ENCODE data around the gene NDRG3.

DNA sequence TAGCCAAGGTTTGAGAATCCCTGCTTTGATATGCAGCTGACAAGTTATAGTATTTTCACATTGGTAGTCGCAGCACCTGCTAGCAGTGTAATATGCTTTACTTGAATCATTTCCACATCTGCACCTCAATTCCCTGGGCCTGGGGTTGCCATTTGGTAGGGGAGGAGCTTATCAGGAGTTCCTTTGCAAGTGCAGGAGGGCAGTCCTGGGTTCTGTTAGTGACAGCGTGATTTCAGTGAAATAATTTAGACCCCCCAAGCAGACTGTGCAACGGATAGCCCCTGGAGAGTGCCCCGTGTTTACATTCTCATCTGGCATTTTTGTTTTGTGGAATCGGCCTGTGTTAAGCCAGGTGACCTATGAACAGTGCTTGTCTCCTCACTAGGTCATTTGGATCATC, 134.3 kb downstream of the NDRG3 start:
- TF ChIP-seq POLR2AphosphoS5 (IDR thresholded peaks at IDR 0.05) (no peak), POLR2A (IDR thresholded peaks at IDR 0.05) (no peak)
- TF ChIP-seq, protein P1, sequence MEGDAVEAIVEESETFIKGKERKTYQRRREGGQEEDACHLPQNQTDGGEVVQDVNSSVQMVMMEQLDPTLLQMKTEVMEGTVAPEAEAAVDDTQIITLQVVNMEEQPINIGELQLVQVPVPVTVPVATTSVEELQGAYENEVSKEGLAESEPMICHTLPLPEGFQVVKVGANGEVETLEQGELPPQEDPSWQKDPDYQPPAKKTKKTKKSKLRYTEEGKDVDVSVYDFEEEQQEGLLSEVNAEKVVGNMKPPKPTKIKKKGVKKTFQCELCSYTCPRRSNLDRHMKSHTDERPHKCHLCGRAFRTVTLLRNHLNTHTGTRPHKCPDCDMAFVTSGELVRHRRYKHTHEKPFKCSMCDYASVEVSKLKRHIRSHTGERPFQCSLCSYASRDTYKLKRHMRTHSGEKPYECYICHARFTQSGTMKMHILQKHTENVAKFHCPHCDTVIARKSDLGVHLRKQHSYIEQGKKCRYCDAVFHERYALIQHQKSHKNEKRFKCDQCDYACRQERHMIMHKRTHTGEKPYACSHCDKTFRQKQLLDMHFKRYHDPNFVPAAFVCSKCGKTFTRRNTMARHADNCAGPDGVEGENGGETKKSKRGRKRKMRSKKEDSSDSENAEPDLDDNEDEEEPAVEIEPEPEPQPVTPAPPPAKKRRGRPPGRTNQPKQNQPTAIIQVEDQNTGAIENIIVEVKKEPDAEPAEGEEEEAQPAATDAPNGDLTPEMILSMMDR (IDR thresholded peaks at IDR 0.05): no peak
